Kasumi-1 (cell line): Measurements from ENCODE around the gene HASPIN.

ENCODE experiments used
- DNase-seq, 2 experiments: peaks; one replicate each; lab custom pipeline; 2025; lab: John Stamatoyannopoulos, UW

HASPIN gene

DNA sequence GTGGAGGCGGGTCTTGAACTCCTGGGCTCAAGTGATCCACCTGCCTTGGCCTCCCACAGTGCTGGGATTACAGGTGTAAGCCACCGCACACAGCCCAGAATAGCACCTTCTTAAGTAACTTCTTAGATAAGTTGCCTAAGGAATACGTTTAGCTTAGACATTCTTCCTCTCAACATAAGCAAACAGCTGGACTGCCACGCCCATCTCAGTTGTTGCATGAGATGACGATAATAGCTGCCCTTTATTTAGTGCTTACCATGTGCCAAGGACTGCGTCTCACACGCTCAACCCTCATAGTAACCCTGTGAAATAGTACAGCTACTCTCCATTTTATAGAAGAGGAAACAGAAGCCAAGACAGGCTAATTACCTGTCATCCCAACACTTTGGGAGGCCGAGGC lies 11.8 kb downstream of the HASPIN start:
- DNase-seq = no peak

DNA sequence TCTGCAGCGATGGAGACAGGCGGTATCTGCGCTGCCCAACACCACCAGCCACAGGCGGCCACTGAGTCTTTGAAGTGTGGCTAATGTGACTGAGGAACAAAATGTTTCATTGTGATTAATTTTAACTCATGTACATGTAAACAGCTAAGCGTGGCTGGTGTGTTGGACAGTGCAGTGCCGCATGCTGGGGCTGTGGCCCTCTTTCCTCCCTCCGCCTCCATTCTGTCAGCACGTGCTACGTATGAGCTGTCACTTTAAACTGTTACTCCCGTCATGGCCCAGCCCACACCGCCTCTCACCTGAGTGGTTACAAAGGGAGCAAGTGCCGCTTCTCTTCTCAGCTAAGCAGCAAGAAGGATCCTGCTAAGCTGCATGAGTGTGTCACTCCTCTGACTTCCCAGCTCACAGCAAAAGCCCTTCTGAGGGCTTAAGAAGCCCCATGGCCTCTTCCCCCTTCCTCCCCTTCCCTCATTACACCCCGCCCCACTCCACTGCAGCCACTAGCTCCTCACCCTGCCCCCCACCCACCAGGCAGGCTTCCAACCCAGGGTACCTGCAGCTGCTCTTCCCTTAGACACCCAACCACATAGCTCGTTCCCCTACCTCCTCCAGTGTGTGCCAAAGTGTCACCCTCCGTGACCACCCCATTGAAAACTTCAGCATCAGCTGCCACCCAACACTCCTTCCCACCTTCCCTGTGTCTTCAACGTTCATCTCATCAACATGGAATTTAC lies 15.0 kb downstream of the HASPIN start:
- no peak for DNase-seq

DNA sequence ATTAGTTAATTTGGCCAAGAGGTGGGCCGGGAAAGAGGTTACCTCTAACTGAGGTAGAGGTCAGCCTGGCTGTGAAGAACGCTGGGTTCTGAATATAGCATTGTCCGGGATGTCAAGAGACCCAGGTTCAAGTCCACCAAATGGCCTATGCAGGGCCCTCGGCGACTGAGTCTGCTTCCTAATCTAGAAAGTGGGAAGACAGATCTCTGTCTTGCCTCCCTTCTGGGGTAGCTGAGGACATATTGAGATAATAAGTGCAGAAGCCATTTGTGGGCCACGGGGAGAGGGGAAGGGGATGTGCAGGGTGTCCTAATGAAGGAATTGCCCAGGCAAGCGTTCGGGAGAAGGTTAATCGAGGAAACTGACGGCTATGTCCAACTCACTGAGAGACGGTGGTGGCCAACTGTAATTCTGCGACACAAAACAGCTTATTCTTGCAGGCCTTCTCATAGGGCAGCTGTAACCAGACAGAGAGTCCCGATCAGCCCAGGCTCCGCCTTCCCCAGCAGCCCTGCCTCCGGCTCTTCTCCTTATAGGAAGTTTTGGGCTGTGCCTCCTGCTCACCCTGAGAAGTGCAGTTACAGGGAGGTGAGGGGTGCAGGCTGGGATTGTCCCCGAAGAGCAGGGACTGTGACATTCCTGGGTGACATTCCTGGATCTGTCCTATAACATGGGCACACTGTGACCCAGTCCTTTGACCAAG lies 15.9 kb downstream of the HASPIN start:
- no peak for DNase-seq

- DNase-seq = peak; percentile 37 to 51
These were observed 16.9 kb downstream of the HASPIN start for GRCh38 chr17:3740611-3741073.

DNA sequence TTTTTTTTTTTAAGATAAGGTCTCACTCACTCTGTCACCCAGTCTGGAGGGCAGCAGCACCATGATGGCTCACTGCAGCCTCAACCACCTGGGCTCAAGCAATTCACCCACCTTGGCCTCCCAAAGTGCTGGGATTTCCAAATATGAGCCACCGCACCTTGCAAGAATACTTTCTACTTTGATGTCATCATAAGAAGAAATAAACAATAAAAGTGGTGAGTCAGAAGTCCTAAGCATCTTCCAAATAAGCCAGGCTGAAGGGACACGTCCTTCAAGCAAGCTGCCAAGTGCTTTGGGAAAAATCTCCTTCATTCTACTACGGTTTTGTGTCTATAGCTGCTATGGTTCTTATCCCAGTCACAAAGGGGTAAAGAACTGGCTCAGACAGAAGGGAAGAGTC lies 20.3 kb downstream of the HASPIN start:
- no peak for DNase-seq

GRCh38 chr17:3745071-3745470 lies 21.4 kb downstream of the HASPIN start:
- DNase-seq = no peak

DNA sequence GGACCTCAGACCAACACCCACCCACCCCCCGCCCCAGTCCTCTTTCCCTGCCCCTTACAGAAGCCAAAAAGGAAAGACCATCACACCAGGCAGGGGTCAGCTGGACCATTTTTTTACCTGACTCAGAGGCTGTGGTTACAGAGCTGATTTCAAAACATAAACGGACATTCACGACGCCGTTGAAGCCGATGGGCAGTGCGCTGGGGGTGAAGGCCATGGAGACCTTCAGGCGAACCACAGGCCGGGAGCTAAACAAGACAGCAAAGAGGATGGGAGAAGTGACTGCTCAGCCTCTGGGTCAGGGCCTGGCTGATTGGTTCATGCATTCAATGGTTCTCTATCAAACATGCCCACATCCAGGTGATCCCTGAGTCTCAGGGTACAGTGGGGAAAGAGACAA lies 24.1 kb downstream of the HASPIN start:
- no peak for DNase-seq

DNA sequence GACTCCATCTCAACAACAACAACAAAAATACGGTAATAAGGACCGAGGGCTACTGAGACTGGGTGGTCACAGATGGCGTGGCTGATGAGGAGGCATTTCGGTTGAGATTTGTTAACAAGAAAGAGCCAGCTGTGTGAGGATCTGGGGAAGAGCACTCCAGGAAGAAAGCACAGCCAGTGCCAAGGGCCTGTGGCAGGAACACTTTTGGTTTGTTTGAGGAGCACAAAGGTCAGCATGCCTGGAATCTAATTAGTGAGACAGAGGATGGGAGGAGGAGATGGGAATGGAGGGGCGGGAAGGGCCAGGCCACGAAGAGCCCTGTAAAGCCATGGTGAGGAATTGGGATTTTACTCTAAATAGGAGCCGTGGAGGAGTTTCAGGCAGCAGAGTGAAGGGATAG lies 24.9 kb downstream of the HASPIN start:
- DNase-seq = no peak

DNA sequence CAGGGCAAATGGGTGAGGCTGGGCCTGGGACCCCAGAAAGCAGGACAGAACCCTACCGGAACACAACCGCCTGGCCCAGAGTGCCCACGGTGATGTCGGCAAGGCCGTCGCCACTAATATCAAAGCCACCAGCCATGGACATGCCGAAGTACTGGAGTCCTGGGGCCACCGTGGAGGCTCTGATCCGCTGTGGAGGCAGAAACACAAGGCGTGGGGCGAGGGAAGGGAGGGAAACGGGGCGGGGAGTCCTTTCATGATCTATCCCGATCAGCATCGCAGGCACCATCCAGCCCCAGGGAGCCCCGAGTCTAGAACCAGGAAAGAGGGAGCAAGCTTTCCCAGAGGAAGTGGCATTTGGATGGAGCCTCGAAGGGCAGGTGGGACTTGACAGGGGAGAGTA lies 26.6 kb downstream of the HASPIN start:
- no peak for DNase-seq

- DNase-seq = peak; percentile 32 to 42
These were observed 27.2 kb downstream of the HASPIN start for GRCh38 chr17:3750926-3751325.

- no peak for DNase-seq
These were observed 28.1 kb downstream of the HASPIN start for GRCh38 chr17:3751836-3752235.

GRCh38 chr17:3753624-3754023 lies 29.9 kb downstream of the HASPIN start:
- DNase-seq = no peak

DNA sequence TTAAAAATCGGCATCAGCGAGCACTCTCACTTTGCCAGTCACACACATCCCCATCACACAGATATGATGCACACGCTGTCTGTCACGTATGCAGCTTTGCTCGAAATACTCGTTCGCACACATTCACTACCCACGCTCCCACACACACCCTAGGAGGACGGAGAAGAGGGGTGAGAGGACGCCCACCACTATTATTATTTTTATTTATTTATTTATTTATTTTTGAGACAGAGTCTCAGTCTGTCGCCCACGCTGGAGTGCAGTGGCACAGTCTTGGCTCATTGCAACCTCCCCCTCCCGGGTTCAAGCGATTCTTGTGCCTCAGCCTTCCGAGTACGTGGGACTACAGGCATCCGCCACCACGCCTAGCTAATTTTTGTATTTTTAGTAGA lies 30.4 kb downstream of the HASPIN start:
- no peak for DNase-seq

DNA sequence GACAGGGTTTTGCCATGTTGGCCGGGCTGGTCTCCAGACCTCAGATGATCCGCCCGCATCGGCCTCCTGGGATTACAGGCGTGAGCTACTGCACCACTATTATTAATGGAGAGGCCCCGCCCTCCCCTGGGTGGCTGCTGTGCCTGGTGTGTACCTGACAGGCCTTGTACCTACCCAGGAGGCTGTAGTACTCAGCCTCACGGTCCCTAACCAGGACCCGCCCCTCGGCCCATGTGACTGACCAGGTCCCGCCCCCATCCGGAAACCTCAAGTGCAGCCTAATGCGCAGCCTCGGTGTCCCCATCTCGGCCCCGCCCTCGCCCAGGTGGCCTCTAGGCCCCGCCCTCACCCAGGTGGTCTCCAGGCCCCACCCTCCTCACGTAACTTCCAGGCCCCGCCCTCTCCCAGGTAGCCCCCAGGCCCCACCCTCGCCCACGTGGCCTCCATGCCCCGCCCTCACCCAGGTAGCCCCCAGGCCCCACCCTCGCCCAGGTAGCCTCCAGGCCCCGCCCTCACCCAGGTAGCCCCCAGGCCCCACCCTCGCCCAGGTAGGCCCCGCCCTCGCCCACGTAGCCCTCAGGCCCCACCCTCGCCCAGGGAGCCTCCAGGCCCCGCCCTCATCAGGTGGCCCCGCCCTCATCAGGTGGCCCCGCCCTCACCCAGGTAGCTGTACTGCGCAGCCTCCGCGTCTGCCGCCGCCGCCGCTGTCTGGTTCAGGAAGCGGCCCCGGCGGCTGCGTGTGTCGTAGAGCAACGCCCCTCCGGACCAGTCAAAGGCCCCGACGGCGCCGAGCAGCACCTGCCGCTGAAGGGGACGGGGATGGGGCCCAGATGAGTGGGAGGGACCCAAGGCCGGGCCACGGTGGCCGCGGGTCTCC lies 31.0 kb downstream of the HASPIN start:
- DNase-seq = no peak

DNA sequence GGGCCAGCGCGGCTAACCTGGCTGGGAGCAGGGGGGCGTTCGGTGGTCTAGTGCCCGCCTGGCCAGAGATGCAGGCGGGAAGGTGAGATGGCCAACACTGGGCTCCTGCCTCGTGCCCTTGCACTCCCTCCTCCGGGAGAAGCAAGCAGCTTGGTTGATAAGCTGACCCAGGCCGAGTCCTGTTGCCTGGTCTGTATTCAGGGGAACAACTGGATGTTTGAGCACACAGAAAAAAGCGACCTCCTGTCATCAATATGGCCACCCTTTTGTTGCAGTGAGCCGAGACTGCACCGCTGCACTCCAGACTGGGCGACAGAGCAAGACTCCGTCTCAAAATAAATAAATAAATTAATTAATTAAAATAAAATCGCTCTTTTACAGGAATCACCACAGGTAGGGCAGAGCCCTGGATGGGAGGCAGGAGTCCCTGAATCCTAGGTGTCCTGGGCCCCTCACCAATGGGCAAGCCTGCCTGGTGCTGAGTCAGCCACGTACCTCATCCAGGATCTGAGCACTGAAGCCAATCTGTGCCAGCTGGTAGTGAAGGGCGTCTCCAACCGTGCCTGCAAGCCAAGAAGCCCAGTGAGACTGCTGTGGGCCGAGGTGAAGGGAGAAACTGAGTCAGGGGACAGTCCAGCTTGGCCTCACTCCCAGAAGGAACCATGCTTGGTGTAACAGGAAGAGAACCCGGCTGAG lies 31.8 kb downstream of the HASPIN start:
- no peak for DNase-seq

DNA sequence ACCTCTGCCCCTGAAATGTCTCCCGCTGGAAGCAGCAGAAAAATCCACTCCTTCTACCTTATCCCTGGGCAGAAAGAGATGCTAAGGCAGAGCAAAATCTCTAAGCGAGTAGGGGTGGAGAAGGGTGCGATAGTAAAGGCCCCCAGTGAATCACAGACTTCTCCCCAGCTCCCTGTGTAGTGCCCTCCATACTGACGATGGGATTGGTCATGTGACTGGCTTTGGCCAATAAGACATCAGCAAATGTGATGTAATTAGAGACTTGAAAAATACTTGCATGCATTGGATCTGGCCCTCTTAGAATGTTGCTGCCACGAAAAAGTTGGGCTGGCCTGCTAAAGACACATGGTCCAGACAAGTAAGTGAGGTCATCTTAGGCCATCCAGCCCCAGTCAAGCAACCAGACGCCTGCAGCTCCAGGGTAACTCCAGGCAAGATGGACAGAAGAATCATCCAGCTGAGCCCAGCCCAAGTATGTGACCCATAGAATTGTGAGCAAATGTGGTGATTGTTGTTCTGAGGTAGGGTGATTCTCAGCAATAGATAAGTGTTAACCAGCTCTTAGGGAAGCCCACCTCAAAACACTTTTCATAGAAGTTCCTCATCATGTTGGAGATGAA lies 36.0 kb downstream of the HASPIN start:
- DNase-seq = no peak

GRCh38 chr17:3761036-3761917 lies 37.6 kb downstream of the HASPIN start:
- DNase-seq = no peak

DNA sequence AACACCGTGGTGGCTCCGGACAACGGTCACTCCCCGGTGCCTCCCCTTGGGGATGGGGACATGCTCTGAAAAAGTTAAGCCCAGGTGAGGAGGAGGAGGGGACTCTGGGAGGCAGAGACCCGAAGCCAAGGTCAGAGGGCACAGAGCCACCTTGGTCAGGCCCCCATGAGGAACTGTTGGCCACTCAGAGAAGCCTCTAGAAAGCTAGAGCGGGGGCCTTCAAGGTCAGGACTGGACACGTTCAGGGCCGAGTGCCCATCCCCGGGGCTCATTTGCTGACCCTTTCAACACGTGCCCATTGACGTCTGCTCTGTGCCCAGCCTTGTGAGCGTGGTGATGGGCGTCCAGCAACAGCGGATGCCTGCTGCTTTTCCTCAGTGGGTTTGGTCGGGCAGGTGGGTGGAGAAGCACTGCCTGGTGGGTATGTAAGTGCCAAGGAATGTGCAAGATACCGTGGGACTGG lies 38.2 kb downstream of the HASPIN start:
- DNase-seq = no peak

DNA sequence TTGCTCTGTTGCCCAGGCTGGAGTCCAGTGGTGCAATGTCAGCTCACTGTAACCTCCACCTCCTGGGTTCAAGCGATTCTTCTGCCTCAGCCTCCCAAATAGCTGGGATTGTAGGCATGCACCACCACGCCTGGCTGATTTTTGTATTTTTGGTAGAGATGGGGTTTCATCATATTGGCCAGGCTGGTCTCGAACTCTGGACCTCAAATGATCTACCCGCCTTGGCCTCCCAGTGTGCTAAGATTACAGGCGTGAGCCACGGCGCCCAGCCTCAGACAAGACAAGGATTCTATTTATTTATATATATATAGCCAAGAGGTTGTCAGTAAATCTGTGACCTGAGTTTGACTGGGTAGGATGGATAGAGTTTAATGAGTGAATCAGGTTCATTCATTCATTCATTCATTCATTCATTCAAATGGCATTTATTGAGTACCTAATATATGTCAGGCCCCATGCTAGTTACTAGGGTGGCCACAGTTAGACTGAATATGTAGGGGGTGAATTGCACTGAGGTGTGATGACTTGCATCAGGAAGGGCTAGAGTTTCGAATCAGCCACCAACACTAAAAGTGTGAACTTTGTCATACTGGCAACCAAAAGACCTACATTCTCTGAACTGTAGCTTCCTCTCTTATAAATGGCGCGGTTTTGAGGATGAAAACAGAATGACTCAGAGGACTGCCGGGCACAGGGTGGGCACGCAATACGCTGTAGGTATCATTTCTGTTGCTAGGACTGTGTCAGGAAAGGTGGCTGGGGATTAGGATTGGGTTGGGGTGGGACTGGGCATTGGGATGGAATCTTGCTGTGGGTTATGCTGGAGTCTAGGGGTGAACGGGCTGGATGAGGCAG lies 39.4 kb downstream of the HASPIN start:
- no peak for DNase-seq

- no peak for DNase-seq
These were observed 40.1 kb downstream of the HASPIN start for GRCh38 chr17:3763777-3764170.
